ENCODE data around the gene TM4SF18. TPM values are rescaled to one million over a fixed set of nuclear protein-coding genes. Genes with fewer than 3 reads are reported as not detected.

Gene TM4SF18
- total and polyA plus RNA-seq, 2 donors (not counting 1 experiment from before 2014, with no cell fraction given) = not detected

DNA sequence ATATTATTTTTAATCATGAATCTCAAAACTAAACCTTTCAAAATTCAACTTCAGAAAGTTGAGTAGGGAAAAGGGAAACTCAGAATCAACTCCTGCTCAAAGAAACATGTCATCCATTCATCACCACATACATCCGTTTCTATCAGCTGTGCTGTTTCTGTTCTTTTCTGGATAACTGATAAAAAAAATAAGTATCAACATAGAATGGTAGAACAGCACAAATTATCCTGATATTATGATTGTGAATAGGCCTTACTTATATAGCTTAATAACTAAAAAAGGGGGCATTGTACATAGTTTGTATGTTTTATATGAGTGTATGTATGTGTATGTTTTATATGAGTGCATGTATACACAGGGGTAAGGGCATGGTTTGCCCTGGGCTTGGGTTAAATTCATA, 41.0 kb upstream of the TM4SF18 start:
- H3K27ac Mint-ChIP-seq = no peak overlapping the region
- H3K4me1 Mint-ChIP-seq = no peaks in the 10 kb centered on the region
- H3K4me3 Mint-ChIP-seq = no peak overlapping the region
- Histone ChIP-seq H3K27ac (ENCODE audit: low read length in 2 of 2) (no peak overlapping the region), H3K9me3 (ENCODE audit: control extremely low read depth in 1 of 3, control insufficient read depth in 2 of 3, insufficient read depth in 1 of 3, low read length in 2 of 3) (no peaks in the 10 kb centered on the region), H3K36me3 (replicated peaks in 1 of 2; ENCODE audit: control extremely low read depth in 1 of 2, control insufficient read depth in 1 of 2, extremely low read depth in 1 of 2, insufficient read depth in 2 of 2, low read length in 1 of 2) (no peaks in the 10 kb centered on the region), H4K20me1 (ENCODE audit: control insufficient read depth, insufficient read depth, low read length, poor library complexity, severe bottlenecking) (no peaks in the 10 kb centered on the region), H3K27me3 (replicated peaks in 1 of 4; ENCODE audit: control extremely low read depth in 1 of 4, control insufficient read depth in 3 of 4, insufficient read depth in 4 of 4, low read length in 3 of 4) (no peaks in the 10 kb centered on the region), H3K79me2 (ENCODE audit: control insufficient read depth, insufficient read depth, low read length) (no peaks in the 10 kb centered on the region), H3K9ac (ENCODE audit: low read length) (no peak overlapping the region), H3K4me2 (replicated peaks; ENCODE audit: low read depth, low read length, poor library complexity, severe bottlenecking) (no peak overlapping the region), H3K4me1 (ENCODE audit: control insufficient read depth in 2 of 2, insufficient read depth in 2 of 2, low read length in 2 of 2) (no peaks in the 10 kb centered on the region), H2AFZ (ENCODE audit: insufficient read depth, low read depth, low read length, poor library complexity, severe bottlenecking) (no peak overlapping the region), H3K4me3 (ENCODE audit: control extremely low read depth in 1 of 5, extremely low read depth in 1 of 5, insufficient read depth in 1 of 5, low read depth in 2 of 5, low read length in 4 of 5) (no peak overlapping the region)
- H3K27me3 Mint-ChIP-seq = peaks cover 27% of the 10 kb centered on the region
- no peaks in the 10 kb centered on the region for H3K9me3 Mint-ChIP-seq (ENCODE audit: insufficient read depth)
- DNase-seq (no peak), ATAC-seq (ENCODE audit: low read depth) (no peak)
- no CpG with 5 or more reads among the region's 1 CpG for WGBS (ENCODE audit: insufficient coverage)
- intact Hi-C loops (cut with micrococcal nuclease) = no loop called here
- POLR2A ChIA-PET = no interaction called here
- TF ChIP-seq, protein P1, sequence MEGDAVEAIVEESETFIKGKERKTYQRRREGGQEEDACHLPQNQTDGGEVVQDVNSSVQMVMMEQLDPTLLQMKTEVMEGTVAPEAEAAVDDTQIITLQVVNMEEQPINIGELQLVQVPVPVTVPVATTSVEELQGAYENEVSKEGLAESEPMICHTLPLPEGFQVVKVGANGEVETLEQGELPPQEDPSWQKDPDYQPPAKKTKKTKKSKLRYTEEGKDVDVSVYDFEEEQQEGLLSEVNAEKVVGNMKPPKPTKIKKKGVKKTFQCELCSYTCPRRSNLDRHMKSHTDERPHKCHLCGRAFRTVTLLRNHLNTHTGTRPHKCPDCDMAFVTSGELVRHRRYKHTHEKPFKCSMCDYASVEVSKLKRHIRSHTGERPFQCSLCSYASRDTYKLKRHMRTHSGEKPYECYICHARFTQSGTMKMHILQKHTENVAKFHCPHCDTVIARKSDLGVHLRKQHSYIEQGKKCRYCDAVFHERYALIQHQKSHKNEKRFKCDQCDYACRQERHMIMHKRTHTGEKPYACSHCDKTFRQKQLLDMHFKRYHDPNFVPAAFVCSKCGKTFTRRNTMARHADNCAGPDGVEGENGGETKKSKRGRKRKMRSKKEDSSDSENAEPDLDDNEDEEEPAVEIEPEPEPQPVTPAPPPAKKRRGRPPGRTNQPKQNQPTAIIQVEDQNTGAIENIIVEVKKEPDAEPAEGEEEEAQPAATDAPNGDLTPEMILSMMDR (IDR thresholded peaks at IDR 0.05) = no peak
- TF ChIP-seq EZH2 (IDR thresholded peaks at IDR 0.05; ENCODE audit: borderline replicate concordance, insufficient read depth, low read depth, low read length, poor library complexity, severe bottlenecking) = no peak
- CTCF ChIA-PET = no interaction called here

DNA sequence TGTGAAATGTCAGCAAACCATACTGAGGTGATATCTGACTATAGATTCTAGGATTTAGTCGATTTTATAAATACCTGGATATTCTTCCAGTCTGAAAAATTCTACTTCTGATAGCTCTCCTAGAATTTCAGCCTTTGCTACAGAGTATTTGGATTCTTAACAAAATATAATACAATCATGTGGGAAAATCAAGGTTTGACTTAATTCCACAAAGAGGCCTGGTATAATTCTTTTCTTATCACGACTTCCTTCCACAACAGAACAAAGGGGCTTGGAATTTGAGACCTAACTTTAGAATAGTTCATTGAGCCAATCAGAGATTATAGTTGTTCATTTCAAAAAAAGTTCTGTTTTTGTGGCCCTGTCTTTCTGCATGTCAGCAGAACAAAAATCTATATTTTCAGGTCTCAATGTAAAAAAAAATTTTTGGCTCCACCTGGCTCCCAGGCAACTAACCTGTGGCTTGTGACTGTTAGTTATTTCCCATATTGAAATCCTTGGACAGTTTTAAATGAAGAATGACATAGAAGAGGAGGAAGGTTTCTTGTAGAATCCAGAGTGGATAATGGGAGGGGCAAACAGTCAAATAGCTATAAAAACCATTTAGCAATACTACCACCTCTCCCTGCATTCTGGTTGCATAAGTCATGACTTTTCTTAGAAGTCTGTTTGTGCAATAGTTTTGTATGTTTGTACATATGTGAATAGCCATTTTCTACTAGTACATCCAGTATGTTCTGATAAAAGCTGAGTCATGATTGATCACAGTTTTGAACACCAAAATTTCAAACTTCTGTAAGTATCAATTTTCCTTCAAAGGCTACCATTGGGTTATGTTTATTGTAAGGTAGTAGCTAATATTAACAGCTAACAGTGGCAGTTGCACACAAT, 40.0 kb upstream of the TM4SF18 start:
- H3K9me3 ChIP-seq (ENCODE audit: control extremely low read depth in 1 of 3, control insufficient read depth in 2 of 3, insufficient read depth in 1 of 3, low read length in 2 of 3) = no peaks in the 10 kb centered on the region
- TF ChIP-seq, protein P1 (IDR thresholded peaks at IDR 0.05) = no peak
- TF ChIP-seq EZH2 (IDR thresholded peaks at IDR 0.05; ENCODE audit: borderline replicate concordance, insufficient read depth, low read depth, low read length, poor library complexity, severe bottlenecking) = no peak
- H3K4me2 ChIP-seq (replicated peaks; ENCODE audit: low read depth, low read length, poor library complexity, severe bottlenecking) = no peak overlapping the region
- intact Hi-C loops (cut with micrococcal nuclease) = no loop called here
- no peaks in the 10 kb centered on the region for H3K79me2 ChIP-seq (ENCODE audit: control insufficient read depth, insufficient read depth, low read length)
- H4K20me1 ChIP-seq (ENCODE audit: control insufficient read depth, insufficient read depth, low read length, poor library complexity, severe bottlenecking) = no peaks in the 10 kb centered on the region
- no peak overlapping the region for H3K4me3 ChIP-seq (ENCODE audit: control extremely low read depth in 1 of 5, extremely low read depth in 1 of 5, insufficient read depth in 1 of 5, low read depth in 2 of 5, low read length in 4 of 5)
- DNase-seq (no peak), ATAC-seq (ENCODE audit: low read depth) (no peak)
- Mint-ChIP-seq H3K4me3 (no peak overlapping the region), H3K27me3 (peaks cover 32% of the 10 kb centered on the region), H3K27ac (no peak overlapping the region), H3K4me1 (no peaks in the 10 kb centered on the region), H3K9me3 (ENCODE audit: insufficient read depth) (no peaks in the 10 kb centered on the region)
- CTCF ChIA-PET = no interaction called here
- no peak overlapping the region for H2AFZ ChIP-seq (ENCODE audit: insufficient read depth, low read depth, low read length, poor library complexity, severe bottlenecking)
- no CpG with 5 or more reads among the region's 2 CpGs for WGBS (ENCODE audit: insufficient coverage)
- no peaks in the 10 kb centered on the region for H3K27me3 ChIP-seq (replicated peaks in 1 of 4; ENCODE audit: control extremely low read depth in 1 of 4, control insufficient read depth in 3 of 4, insufficient read depth in 4 of 4, low read length in 3 of 4)
- no peaks in the 10 kb centered on the region for H3K36me3 ChIP-seq (replicated peaks in 1 of 2; ENCODE audit: control extremely low read depth in 1 of 2, control insufficient read depth in 1 of 2, extremely low read depth in 1 of 2, insufficient read depth in 2 of 2, low read length in 1 of 2)
- no peak overlapping the region for H3K9ac ChIP-seq (ENCODE audit: low read length)
- POLR2A ChIA-PET = no interaction called here
- H3K27ac ChIP-seq (ENCODE audit: low read length in 2 of 2) = no peak overlapping the region
- H3K4me1 ChIP-seq (ENCODE audit: control insufficient read depth in 2 of 2, insufficient read depth in 2 of 2, low read length in 2 of 2) = no peaks in the 10 kb centered on the region
